HG03108 (cell line): ENCODE measurements around the gene VENTX.
A peak's percentile ranks its signal among the peaks of the same experiment; 100 is the strongest.
"Not testable (repeated sequence)": the region's sequence is repeated elsewhere in the genome, so short reads cannot be mapped to it uniquely, and the experiment has no call there.

Experiments used
- ATAC-seq: cut with Tn5 transposase; IDR thresholded peaks from one replicate; pipeline ENCODE4 v1.9.1; 2021; ENCODE audit warnings: moderate library complexity; ENCODE audit not compliant: unreplicated experiment

The VENTX gene

DNA sequence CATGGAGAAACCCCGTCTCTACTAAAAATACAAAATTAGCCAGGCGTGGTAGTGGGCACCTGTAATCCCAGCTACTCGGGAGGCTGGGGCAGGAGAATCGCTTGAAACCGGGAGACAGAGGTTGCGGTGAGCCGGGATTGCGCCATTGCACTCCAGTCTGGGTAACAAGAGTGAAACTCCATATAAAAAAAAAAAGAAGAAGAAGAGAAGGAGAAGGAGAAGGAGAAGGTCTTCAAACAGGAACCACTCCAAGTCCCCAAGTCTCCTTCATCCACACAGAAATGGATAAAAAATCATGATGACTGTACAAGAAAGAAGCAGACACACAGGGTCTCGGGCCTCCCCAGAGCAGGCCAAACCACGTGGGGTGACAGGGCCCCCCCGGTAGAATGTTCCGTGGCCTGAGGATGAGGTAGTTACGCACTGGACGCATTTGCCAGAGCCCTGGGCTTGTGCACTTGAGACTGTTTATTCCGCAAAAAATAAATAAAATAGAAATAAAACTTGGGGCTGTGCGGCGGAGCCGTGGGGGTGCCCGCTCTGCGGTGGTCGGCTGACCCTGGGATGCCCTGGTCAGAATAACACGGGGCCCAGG is 15.8 kb downstream of the VENTX start:
- ATAC-seq, result no peak

DNA sequence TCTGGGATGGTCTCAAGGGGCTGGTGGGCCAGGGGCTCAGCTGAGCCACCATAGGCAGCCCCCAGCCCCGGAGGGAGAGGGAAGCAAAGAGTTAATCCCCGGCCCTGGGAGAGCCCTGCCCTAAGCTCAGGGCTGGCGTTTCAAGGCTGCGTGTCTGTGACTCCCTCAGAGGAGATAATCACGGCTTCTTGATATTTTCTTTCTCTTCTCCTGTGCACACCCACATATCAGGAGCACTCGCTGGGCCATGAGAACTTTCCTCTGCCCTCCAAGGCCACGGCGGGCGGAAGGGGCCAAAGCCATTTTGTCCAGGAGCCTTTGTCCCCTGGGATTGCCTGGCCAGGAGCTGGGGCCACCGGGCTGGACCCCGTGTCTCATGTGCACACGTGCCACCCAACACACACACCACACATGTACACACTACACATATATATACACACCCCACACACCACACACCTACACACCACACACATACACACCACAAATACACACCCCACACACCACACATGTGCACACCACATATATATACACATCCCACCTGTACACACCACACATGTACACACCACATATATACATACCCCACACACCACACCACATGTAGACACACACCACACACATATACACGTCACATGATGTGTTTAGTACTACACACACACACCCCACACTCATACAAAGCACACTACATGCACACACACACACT is 16.9 kb downstream of the VENTX start:
- no peak for ATAC-seq

DNA sequence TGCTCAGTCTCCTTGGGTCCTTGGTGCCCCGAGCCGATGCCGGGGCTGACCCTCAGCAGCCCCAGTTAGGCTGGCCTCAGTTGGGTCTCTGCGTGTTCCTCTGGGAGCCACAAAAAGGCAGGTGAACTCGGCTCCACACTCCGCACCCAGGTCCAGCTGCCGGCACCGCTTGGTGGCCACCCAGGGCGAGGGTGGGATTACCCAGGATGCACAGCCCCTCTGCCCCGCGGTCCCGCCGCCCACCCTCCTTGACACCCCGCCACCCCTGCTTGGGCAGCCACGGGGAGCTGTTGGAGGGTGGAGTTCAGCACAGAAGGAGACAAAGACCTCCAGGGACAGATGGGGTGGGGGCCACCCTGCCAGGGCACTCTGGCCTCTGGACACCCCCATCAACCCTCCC is 17.7 kb downstream of the VENTX start:
- no peak for ATAC-seq

DNA sequence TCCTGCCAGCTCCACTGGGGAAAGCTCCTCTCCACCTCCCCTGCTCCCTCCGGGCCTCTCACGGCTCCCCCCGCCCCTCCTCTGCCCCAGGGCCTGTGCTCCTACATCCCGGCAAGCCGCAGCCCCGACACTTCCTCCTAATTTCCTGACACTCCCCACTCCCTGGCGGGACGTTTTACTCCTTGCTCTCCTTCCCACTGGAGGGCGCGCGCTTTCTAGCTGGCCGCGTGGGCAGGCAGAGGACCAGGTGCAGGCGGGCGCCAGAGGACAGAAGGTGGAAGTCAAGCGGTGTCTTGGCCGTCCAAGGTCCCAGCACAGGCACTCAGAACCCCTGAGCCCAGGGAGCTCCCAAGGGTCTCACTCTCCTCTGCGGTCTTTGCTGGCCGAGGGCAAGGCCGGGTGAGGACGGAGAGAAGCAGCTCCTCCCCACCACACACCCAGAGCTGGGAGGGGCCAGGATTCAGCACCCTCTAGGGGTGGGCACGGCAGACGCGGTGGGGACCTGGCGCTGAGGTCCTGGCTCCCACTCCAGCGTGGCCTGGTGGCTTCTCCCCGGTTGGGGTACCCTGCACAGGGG is 19.9 kb downstream of the VENTX start:
- no peak for ATAC-seq

DNA sequence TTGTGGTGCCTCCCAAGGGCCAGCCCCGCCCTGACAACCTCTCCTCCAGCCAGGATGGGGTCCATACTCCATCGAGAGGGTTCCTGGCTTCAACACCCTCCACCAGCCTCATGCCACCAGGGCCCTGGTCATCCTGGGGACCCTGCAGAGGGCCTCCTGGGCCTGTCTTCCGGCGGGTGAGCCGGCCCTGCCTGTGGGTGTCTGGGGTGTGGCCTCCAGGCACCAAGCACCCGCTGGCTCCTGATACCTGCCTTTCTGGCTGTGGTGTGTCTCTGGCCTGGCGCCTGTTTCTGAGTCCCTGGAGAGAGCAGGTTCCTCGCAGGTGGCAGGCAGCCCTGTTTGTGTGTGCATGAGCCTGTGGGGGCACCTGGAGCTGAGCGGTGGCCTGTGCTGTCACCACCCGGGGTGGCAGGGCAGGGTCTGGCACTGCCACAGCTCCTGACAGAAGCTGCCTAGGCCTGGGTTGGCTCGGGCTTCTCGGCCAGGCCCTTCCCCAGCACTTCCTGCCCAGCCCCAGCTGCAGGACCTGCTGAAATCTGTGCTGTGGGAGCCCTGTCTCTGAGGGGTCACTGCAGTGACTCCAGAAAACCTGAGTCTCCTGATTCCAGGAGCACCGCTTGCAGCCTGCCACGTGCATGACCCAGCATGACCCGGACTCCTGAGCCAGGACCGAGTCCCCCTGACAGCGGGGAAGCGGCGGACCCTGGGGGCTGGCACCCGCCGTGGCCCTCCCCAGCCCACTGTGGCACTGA is 20.6 kb downstream of the VENTX start:
- ATAC-seq, result no peak

DNA sequence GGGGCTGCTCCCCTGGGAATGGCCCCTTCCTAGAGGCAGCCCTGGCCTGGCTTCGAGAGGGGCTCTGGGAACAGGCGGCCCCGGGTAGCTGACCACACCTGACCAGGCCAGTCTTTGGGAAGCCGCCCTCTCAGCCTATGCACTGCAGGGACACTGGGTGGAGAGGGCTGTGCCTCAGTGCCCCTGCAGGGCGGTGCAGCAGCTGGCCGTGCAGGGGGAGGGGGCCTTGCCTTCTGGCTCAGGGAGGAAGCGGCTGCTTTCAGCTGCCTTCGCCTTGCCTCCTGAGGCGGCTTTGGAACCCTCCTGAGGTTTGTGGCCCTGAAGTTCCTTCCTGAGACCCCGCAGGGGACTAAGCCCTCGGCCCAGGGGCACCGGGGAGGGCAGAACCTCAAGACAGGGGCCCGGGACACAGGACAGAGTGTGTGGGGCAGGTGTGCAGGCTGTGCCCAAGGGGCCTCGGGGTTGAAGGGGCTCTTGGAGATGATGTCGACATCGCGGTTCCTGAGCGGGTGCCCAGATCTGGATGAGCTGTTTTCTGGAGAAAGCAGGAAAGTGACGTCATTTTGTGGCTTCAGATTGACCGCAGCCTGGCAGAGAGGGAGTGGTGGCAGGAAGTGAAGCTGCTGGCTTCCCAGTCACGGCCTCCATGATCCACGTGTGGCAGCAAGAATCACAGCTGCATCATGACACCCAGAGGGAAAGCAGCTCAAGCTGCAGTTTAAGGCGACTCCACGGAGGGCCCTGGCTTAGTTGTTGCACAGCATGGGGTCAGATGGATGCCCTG is 21.4 kb downstream of the VENTX start:
- no peak for ATAC-seq

DNA sequence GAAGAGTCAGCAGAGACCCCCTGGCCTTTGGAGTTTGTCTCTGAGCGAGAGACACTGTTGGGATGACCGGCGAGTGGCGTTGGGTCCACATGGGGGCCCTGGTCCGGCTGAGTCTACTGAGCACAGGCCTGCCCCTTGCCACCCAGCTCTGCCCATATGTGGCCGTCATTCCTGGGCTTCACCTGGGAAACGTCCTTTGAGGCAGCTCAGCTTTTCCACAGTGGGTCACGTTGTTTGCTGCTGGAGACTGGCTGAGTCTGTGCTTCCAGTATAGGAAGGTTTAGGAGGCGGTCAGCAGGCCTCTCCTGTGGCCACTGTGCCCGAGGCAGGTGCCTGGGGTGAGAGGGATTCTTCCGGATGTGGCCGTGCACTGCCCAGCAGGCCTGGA is 21.9 kb downstream of the VENTX start:
- ATAC-seq, result no peak

DNA sequence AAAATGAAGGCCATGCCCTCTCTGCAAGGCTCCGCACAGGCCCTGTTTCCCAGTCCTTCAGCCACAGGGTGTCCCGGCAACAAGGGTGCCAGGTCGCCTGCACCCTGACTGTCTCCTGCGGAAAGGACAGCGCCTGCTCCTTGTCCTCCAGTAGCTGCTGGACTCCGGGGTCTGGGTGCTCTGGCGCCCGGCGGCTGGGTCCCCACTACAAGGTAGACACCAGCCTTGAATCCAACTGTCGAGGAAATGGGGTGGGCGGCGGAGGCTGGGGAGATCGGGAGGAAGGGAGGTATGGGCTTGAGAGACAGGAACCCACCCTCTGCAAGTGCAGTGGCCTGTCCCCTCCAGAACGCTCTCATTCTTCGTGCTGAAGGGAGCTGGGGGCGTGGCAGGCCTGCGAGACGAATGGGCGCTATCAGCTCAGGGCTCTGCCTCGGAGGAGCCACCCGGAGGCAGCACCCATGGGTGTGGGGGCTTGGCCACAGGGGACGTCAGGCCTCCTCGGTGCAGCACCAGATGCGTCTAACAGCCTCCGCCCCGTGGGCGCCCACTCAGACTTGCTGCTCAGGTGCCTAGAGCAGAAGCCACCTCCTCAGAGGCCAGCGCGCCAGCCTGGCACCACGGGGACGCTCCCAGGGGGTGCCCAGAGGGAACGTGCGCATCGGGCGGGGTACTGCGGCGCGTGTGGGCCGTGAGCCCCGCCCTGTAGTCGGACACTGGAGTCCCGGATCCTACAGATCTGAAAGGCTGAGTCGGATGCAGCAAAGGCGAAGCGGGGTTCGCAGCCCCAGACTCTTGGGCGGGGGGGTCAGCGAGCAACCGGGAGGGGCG is 23.5 kb downstream of the VENTX start:
- peak; percentile 32 for ATAC-seq

DNA sequence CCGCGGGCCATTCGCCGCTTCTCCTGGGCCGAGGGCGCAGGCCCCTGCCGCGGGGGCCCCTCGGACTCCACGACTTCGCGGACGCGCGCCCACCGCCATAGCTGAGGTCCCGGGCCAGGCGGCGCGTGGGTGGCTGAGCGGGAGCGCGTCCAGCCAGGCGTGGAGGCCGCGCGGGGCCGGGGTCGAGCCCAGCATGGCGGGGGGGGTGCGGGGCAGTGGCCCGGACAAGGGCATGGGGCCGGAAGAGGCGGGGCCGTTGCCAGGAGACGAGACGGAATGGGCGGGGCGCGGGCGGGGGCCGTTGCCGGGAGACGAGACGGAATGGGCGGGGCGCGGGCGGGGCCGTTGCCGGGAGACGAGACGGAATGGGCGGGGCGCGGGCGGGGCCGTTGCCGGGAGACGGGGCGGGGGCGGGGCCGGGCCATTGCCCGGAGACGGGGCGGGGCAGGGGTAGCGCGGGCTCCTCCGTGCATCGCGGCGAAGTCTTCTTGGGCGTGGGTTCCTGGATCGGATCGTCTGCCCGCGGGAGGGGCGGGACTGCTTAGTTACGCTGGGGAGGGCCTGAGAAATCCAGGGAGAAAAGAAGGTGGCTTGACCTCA is 24.2 kb downstream of the VENTX start:
- peak; percentile 51 for ATAC-seq

DNA sequence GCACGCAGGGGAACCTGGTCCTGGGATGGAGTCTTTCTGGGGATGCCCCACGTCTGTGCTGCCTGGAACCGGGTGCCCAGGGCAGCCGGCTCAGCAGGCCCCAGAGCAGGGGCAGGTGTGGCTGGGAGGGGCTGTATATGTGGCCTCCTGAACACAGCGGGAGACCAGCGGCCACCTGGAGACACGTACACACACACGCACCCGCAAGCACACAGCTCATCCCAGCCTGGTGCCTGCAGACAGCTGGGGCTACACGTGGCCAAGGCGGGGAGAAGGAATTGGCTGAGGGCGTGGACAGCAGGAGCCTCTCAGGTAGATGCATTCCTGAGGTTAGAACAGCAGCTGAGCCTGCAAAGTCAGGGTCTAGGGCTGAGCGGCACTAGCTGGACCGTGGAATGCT is 25.0 kb downstream of the VENTX start:
- ATAC-seq, result no peak

DNA sequence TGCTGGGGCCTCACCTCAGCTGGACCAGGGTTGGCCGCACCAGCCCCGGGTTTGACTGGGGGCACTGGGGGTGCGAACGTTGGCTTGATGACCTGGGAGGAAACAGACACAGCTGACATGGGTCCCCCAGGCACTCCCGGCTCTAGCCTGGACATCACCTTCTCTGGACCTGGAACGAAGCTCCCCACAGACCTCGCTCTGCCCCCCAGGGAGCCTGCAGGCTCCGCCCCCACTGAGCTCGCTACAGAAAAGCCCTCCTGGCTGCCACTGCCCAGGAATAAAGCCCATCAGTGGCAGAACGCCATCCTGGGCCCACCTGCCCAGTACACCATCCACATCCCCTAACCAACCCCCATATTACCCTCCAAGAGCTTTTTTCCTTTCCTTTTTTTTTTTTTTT is 26.0 kb downstream of the VENTX start:
- no peak for ATAC-seq

DNA sequence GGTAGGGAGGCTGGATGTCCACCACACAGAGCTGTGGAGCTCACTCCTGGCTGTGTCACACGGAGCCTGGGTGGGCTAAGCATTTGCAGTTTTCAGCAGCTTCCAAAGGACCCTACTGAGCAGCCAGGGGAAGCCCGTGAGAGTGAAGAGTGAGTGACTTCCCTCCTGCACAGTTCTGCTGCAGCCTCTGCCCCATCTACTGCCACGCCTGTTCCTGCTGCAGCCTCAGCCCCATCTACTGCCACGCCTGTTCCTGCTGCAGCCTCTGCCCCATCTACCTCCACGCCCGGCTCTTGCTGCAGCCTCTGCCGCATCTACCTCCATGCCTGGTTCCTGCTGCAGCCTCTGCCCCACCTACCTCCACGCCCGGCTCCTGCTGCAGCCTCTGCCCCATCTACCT is 26.8 kb downstream of the VENTX start:
- ATAC-seq, result no peak

DNA sequence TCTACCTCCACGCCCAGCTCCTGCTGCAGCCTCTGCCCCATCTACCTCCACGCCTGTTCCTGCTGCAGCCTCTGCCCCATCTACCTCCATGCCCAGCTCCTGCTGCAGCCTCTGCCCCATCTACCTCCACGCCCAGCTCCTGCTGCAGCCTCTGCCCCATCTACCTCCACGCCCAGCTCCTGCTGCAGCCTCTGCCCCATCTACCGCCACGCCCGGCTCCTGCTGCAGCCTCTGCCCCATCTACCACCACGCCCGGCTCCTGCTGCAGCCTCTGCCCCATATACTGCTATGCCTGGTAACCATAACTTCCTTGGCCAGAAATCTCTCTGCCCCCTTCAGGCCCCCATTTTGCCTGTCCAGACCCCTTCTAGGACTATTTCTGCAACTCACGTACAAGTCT is 27.4 kb downstream of the VENTX start:
- not testable (repeated sequence) for ATAC-seq

DNA sequence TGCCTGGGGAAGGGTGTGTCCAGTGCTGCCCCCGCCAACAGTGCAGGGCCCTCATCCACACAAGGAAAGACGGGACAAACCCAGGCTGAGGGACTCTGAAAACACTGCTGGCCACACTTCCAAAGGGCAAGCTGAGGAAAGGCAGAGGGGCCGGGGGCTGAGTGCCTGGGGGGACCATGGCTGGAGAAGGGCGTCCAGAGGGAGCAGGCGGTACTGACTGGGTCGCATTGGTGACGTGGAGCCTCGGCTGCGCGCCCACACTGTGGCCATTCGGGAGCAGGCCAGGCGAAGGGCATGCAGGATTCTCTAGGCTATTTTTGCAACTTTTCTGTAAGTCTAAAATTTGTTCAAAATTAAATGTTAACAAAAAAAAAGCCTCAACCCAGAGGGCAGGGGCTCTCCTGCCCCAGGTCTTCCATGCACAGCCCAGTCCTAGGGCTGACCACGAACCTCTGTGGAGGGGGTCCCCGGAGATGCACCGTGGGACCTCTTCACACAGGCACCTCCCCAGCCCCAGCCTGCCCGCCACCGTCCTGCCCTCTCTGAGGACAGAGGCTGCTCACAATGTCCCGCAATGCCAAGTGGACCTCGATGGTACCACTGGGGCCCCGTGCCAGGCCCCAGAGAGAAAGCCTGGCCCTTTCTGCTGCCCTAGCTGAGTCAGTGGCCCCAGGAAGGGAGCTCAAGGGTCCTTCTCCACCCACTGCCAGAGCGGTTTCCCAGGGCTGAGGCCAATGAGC is 28.6 kb downstream of the VENTX start:
- no peak for ATAC-seq

DNA sequence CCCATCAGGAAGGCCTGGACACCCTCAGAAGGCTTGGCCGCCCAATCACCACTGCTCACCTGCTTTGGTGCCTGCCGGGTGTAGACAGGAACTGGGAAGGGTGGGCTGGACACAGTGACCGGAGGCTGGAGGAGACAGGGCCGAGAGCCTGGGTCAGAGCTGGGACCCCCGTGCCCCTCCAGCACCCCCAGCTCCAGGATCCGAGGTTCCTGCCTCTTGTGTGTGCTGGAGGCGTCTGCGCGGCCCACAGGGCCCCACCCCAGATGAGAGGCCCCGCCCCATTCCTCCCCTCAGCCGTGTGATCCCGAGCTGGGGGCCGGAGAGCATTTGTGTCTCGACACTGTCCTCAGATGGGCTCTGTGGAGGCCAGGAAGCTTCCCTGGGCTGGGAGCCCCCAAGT is 29.6 kb downstream of the VENTX start:
- no peak for ATAC-seq

DNA sequence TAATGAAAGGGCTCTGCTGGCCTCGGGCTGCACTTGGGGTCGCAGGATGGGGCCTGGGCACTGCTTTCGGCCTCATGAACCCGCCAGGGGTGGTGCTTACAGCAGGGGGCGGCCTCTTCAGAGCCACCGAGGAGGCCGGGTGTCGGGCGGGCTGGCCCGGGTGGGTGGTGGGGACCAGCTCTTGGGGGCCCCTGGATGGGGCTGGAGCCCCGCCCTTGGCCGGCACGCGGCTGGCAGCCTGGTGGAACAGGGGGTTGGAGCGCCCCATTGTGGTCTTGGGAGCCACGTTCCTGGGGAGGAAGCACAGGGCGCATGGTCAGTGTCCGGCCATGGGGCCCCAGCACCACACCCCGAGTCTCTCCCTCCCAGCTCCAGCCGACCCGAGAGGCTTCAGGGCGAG is 30.2 kb downstream of the VENTX start:
- ATAC-seq, result no peak

DNA sequence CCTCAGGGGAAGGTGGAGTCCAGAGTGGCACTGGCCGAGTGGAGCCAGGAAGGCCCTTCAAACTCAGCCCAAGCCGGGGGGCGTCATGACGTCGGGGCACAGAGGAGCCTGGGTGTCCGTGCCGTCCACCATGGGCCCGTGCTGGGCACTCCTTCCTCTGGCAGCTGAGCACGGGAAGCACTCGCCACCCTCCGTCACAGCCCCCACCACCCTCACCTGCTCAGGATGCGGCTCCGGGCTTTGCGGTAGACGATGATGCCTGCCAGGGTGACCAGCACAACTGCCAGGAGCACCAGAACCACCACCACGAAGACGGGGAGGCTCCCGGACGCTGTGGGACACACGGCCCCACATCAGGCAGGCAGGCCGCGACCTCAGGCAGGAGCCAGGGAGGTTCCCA is 30.9 kb downstream of the VENTX start:
- ATAC-seq, result no peak

DNA sequence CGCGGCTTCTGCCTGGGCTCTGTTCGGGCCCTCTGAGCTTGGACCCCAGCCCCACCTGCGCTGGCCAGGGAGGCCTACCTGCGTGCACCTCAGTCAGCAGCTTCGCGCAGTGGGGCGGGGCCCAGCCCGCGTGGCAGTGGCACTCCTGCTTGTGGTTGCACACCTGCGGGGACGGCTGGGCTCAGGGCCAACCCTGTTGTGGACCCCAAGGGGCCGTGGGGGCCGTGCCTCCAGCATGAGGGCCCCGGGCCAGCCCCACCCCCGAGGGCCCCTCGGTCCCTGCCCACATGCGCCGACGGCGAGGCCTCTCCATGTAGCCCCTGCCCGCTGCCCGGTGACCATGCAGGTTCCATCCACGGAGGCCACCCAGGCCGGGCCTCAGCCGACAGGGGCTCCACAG is 31.7 kb downstream of the VENTX start:
- ATAC-seq, result no peak

DNA sequence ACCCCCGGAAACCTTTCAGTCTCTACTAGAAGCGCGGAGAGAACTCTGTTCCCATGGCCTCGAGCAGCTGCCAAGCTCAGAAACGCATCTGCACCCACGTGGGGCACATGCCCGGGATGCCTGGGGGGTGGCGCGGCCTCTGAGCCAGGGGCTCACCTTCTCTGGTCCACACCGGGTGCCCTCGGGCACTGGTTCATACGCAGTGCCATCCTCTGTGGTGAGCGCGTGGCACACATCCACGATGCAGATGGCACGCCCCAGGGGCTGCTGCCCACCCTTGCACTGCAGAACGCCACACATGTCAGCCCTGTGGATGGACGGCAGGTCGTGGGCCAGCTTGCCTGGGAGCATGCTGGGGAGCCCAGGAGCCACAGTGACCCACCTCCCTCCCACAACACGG is 32.5 kb downstream of the VENTX start:
- no peak for ATAC-seq
